Measurements from ENCODE around the gene NT5C2.

NT5C2 gene

DNA sequence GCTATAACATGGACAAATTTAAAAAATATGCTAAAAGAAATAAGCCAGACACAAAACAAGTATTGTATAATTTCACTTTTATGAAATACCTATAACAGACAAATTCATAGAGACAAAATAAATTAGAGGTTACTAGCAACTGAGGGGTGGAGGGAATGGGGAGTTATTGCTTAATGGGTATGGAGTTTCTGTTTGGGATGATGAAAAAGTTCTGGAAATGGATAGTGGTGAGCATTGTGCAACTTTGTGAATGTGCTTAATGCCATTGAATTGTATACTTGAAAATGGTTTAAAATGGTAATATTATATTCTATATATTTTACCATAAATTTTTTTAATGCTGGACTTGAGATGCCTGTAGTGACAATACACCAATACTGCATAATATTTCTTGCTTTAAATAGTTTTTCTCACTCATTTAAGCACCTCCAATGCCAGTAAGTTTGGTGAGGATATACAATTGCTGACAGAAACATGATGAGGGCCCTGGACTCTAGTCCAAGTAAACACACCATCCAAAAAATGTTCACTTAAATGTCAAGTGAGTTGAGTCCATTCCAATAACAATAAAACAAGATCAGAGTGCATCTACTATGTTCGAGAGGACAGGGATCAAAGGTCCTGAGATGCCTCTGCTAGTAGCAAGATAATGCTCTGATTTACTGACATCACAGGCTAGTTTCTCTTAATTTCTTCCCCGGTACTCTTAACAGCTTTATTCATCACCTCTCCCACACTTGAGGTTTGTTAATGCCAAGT, 71.9 kb downstream of the NT5C2 start:
- DNase-seq = no peak
- peak overlapping the region; percentile 48 for H3K27ac Mint-ChIP-seq
- H3K4me3 Mint-ChIP-seq = no peak overlapping the region
- TF ChIP-seq, protein P1, sequence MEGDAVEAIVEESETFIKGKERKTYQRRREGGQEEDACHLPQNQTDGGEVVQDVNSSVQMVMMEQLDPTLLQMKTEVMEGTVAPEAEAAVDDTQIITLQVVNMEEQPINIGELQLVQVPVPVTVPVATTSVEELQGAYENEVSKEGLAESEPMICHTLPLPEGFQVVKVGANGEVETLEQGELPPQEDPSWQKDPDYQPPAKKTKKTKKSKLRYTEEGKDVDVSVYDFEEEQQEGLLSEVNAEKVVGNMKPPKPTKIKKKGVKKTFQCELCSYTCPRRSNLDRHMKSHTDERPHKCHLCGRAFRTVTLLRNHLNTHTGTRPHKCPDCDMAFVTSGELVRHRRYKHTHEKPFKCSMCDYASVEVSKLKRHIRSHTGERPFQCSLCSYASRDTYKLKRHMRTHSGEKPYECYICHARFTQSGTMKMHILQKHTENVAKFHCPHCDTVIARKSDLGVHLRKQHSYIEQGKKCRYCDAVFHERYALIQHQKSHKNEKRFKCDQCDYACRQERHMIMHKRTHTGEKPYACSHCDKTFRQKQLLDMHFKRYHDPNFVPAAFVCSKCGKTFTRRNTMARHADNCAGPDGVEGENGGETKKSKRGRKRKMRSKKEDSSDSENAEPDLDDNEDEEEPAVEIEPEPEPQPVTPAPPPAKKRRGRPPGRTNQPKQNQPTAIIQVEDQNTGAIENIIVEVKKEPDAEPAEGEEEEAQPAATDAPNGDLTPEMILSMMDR (IDR thresholded peaks at IDR 0.05) = no peak
- no peaks in the 10 kb centered on the region for H3K9me3 Mint-ChIP-seq
- no peaks in the 10 kb centered on the region for H3K27me3 Mint-ChIP-seq (ENCODE audit: low read depth, poor library complexity)
- peaks cover 9% of the 10 kb centered on the region for H3K36me3 Mint-ChIP-seq (ENCODE audit: low read depth)
- peaks cover 11% of the 10 kb centered on the region for H3K4me1 Mint-ChIP-seq

DNA sequence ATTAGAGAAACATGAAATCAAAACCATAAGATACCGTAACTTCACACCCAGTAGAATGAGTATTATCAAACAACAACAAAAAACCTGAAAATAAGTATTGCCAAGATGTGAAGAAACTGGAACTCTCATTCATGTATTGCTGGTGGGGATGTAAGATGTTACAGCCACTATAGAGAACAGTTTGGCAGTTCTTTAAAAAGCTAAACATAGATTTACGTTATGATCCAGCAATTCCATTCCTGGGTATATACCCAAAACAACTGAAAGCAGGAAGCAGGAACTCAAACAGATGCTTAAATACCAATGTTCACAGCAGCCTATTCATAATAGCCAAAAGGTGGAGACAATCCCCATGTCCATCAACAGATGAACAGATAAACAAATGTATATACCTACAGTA, 72.5 kb downstream of the NT5C2 start:
- Mint-ChIP-seq H3K27ac (no peak overlapping the region), H3K4me3 (no peak overlapping the region), H3K9me3 (no peaks in the 10 kb centered on the region), H3K4me1 (peaks cover 6% of the 10 kb centered on the region), H3K27me3 (ENCODE audit: low read depth, poor library complexity) (no peaks in the 10 kb centered on the region), H3K36me3 (ENCODE audit: low read depth) (peaks cover 5% of the 10 kb centered on the region)
- no peak for DNase-seq
- TF ChIP-seq, protein P1 (IDR thresholded peaks at IDR 0.05) = no peak

DNA sequence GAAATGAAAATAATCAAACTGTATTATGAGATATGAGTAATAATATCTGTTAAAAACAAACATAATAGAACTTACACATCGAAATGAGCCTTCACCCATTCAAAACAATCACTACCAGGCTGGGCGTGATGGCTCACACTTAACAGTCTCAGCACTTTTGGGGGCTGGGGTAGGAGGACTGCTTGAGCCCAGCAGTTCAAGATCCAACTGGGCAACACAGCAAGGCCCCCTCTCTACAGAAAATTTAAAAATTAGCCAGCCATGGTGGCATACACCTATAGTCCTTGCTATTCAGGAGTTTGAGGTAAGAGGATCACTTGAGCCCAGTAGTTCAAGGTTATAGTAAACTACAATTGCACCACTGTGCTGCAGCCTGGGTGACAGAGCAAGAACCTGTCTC, 75.8 kb downstream of the NT5C2 start:
- Mint-ChIP-seq H3K4me1 (peaks cover 4% of the 10 kb centered on the region), H3K36me3 (ENCODE audit: low read depth) (no peaks in the 10 kb centered on the region), H3K9me3 (no peaks in the 10 kb centered on the region), H3K27me3 (ENCODE audit: low read depth, poor library complexity) (no peaks in the 10 kb centered on the region), H3K27ac (no peak overlapping the region), H3K4me3 (no peak overlapping the region)
- TF ChIP-seq, protein P1 (IDR thresholded peaks at IDR 0.05) = no peak
- DNase-seq = no peak

DNA sequence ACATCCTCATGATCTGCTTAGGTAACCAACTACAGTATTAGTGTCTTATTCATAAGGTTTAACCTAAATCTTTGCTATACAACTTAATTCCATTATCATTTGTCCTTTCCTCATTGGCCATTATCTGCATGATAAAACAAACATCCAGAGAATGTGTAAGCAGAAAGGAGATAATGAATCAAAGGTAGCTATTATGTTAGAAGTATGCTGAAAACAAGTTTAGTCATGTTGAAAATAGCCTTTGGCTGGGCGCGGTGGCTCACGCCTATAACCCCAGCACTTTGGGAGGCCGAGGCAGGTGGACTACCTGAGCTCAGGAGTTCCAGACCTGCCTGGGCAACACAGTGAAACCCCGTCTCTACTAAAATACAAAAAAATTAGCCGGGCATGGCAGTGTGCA, 78.2 kb downstream of the NT5C2 start:
- TF ChIP-seq, protein P1 (IDR thresholded peaks at IDR 0.05) = no peak
- Mint-ChIP-seq H3K27ac (no peak overlapping the region), H3K4me1 (peaks cover 25% of the 10 kb centered on the region), H3K9me3 (no peaks in the 10 kb centered on the region), H3K4me3 (no peak overlapping the region), H3K36me3 (ENCODE audit: low read depth) (peaks cover 3% of the 10 kb centered on the region), H3K27me3 (ENCODE audit: low read depth, poor library complexity) (no peaks in the 10 kb centered on the region)
- no peak for DNase-seq

DNA sequence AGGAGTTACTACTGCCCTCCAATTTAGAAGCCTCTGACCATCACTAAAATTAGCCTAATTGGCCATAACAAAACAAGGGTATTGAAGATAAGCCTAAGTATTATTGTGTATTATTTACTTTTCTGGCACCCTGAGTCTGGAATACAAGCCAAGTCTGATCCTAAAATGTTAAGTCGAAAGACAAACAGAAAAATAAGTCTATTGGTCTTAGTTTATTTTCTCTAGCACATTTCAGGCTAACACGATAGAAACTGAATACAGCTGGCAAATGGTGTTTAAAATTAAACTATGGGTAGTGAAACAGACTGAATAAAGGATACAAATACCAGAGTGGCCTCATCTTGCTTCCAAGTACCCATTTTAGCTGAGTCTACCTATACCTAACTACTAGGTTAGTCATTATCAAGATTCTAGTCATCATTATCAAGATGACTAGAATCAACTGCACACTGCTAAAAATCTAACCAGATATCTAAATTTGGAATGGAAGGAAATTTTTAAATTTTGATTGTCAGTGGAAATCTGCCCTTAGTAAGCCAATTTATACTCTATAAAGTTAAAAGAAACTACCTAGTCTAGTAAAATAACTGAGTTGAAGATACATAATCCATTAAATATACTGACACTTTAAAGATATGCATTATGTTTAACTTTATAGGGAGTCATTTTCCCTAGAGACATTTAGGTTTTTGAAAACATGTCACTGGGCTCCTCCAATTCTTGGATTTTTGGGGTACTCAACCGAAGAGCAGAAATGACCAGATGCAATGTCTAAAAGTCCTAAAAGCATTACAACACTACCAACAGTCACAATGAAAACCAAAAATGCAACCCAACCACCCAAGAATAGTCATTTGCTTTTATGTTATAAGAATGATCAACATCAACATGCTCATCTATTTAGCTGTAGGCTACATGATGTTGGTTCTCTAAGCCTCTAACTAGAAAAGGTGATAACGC, 80.9 kb downstream of the NT5C2 start:
- Mint-ChIP-seq H3K4me1 (peaks cover 25% of the 10 kb centered on the region), H3K9me3 (no peaks in the 10 kb centered on the region), H3K4me3 (no peak overlapping the region), H3K27ac (no peak overlapping the region), H3K36me3 (ENCODE audit: low read depth) (peaks cover 13% of the 10 kb centered on the region), H3K27me3 (ENCODE audit: low read depth, poor library complexity) (no peaks in the 10 kb centered on the region)
- TF ChIP-seq, protein P1 (IDR thresholded peaks at IDR 0.05) = no peak
- no peak for DNase-seq

All from nephron progenitor cell (in vitro differentiated cells).